Chondrocyte (in vitro differentiated cells): Measurements from ENCODE around the gene SLC7A8. TPM values are rescaled to one million over a fixed set of nuclear protein-coding genes. Genes with fewer than 3 reads are reported as not detected.
"Not testable (repeated sequence)": the region's sequence is repeated elsewhere in the genome, so short reads cannot be mapped to it uniquely, and the experiment has no call there.

Experiments used
- DNase-seq: peaks from one replicate; pipeline ENCODE4 v3.0.0; 2021; ENCODE audit warnings: mixed read lengths, low spot score
- H3K27ac Mint-ChIP-seq: one replicate; pipeline ENCODE4 v1.8.0; 2021; ENCODE audit warnings: mild to moderate bottlenecking, moderate library complexity, mixed read lengths; ENCODE audit not compliant: unreplicated experiment
- H3K27me3 Mint-ChIP-seq: 2 replicates; pipeline ENCODE4 v1.8.0; 2021; ENCODE audit warnings: low read depth, mixed read lengths
- H3K36me3 Mint-ChIP-seq: 2 replicates; pipeline ENCODE4 v1.8.0; 2021; ENCODE audit warnings: low read depth, mixed read lengths
- H3K4me1 Mint-ChIP-seq: 2 replicates; pipeline ENCODE4 v1.8.0; 2021; ENCODE audit warnings: low read depth, mild to moderate bottlenecking, mixed read lengths
- H3K4me3 Mint-ChIP-seq: one replicate; pipeline ENCODE4 v1.8.0; 2021; ENCODE audit warnings: mild to moderate bottlenecking, moderate library complexity, mixed read lengths; ENCODE audit not compliant: unreplicated experiment
- H3K9me3 Mint-ChIP-seq: 2 replicates; pipeline ENCODE4 v1.8.0; 2021; ENCODE audit warnings: low read depth, mixed read lengths
- CTCF ChIP-seq: fragments of 200-600 bp; sonication (generic); IDR thresholded peaks from 2 replicates; pipeline ENCODE4 v1.5.0; 2021; ENCODE audit warnings: antibody characterized with exemption, mild to moderate bottlenecking, moderate library complexity
- long read RNA-seq: library from polyadenylated mRNA; stranded (forward); transcript quantifications from one replicate; pipeline ENCODE4 v2.0.0, GENCODE V29; 2021
- total RNA-seq: library from RNA; stranded (reverse); gene quantifications from 3 replicates; pipeline ENCODE4 v1.2.1, GENCODE V29; 2021

Gene SLC7A8
- 0.31 to 0.89 TPM (median 0.45 TPM) in 3 replicates for total RNA-seq
- long read RNA-seq: 0 reads

GRCh38 chr14:23183479-23183878 lies at the start of gene SLC7A8:
Gene SLC7A8 (minus strand): TSS chr14:23183660. CDS start chr14:23182914, 746 bp downstream.
- TF ChIP-seq CTCF: no peak
- Mint-ChIP-seq H3K4me1 (peaks cover 24% of the 10 kb centered on the region), H3K9me3 (no peaks in the 10 kb centered on the region), H3K36me3 (no peaks in the 10 kb centered on the region), H3K4me3 (no peak within 1 kb of the TSS), H3K27ac (no peak within 1 kb of the TSS), H3K27me3 (peaks cover 19% of the 10 kb centered on the region)
- DNase-seq: no peak

- not testable (repeated sequence) for H3K36me3 Mint-ChIP-seq, H3K4me3 Mint-ChIP-seq, H3K27ac Mint-ChIP-seq, DNase-seq, H3K4me1 Mint-ChIP-seq, H3K9me3 Mint-ChIP-seq
- H3K27me3 Mint-ChIP-seq: peaks cover 14% of the 10 kb centered on the region
Observed at GRCh38 chr14:23232241-23232808, 48.9 kb upstream of the SLC7A8 start.

- DNase-seq: no peak
- peaks cover 8% of the 10 kb centered on the region for H3K36me3 Mint-ChIP-seq
Observed at GRCh38 chr14:23228812-23229211, 45.4 kb upstream of the SLC7A8 start.

GRCh38 chr14:23227566-23227965 lies 44.1 kb upstream of the SLC7A8 start:
- peaks cover 13% of the 10 kb centered on the region for H3K9me3 Mint-ChIP-seq
- H3K27me3 Mint-ChIP-seq: peaks cover 32% of the 10 kb centered on the region
- H3K4me1 Mint-ChIP-seq: no peaks in the 10 kb centered on the region
- no peak for DNase-seq
- no peak overlapping the region for H3K4me3 Mint-ChIP-seq
- peaks cover 10% of the 10 kb centered on the region for H3K36me3 Mint-ChIP-seq
- H3K27ac Mint-ChIP-seq: no peak overlapping the region
- no peak for TF ChIP-seq CTCF

More at GRCh38 chr14:23228812-23229211, 45.4 kb upstream of the SLC7A8 start:
- Mint-ChIP-seq H3K4me3 (no peak overlapping the region), H3K27me3 (peaks cover 30% of the 10 kb centered on the region), H3K9me3 (peaks cover 10% of the 10 kb centered on the region), H3K4me1 (no peaks in the 10 kb centered on the region), H3K27ac (no peak overlapping the region)
- no peak for TF ChIP-seq CTCF

GRCh38 chr14:23224958-23225357 lies 41.5 kb upstream of the SLC7A8 start:
- not testable (repeated sequence) for H3K4me3 Mint-ChIP-seq, H3K4me1 Mint-ChIP-seq, DNase-seq, H3K36me3 Mint-ChIP-seq, H3K27ac Mint-ChIP-seq
- Mint-ChIP-seq H3K27me3 (peaks cover 52% of the 10 kb centered on the region), H3K9me3 (peaks cover 13% of the 10 kb centered on the region)

- no peak overlapping the region for H3K27ac Mint-ChIP-seq
- H3K27me3 Mint-ChIP-seq: peaks cover 33% of the 10 kb centered on the region
- TF ChIP-seq CTCF: no peak
- peaks cover 11% of the 10 kb centered on the region for H3K9me3 Mint-ChIP-seq
- no peak for DNase-seq
- no peak overlapping the region for H3K4me3 Mint-ChIP-seq
- H3K36me3 Mint-ChIP-seq: peaks cover 2% of the 10 kb centered on the region
- H3K4me1 Mint-ChIP-seq: no peaks in the 10 kb centered on the region
Observed at GRCh38 chr14:23219075-23219474, 35.6 kb upstream of the SLC7A8 start.
